NCI-H526 (cell line): ENCODE results near the gene CD200R1L.
"Not testable (repeated sequence)": the region's sequence is repeated elsewhere in the genome, so short reads cannot be mapped to it uniquely, and the experiment has no call there.

ENCODE experiments used
- DNase-seq, 2 experiments: peaks; one replicate each; lab custom pipeline; 2025; lab: John Stamatoyannopoulos, UW

Gene CD200R1L, protein sequence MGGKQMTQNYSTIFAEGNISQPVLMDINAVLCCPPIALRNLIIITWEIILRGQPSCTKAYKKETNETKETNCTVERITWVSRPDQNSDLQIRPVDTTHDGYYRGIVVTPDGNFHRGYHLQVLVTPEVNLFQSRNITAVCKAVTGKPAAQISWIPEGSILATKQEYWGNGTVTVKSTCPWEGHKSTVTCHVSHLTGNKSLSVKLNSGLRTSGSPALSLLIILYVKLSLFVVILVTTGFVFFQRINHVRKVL

DNA sequence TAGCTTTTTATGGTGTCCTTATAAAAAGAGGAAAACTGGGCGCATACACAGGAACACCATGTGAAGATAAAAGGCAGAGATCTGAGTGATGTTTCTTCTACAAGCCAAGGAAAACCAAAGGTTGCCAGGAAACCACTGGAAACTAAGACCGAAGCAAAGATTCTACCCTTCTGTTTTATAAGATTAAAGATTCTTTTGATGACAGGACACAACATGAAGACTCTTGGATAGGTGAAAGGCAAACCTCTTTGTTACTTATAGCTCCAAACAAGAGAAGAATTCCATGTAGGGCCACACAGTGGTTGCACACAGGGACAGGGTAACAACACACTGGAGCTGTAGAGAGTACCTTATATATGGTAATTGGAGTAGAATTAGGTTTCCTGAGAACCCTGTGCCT lies at the start of gene CD200R1L:
TSS of gene CD200R1L (minus strand) at position 101 of the 400 bp plus-strand sequence. CDS start 17,497 bp downstream, outside the sequence.
- no peak for DNase-seq

DNA sequence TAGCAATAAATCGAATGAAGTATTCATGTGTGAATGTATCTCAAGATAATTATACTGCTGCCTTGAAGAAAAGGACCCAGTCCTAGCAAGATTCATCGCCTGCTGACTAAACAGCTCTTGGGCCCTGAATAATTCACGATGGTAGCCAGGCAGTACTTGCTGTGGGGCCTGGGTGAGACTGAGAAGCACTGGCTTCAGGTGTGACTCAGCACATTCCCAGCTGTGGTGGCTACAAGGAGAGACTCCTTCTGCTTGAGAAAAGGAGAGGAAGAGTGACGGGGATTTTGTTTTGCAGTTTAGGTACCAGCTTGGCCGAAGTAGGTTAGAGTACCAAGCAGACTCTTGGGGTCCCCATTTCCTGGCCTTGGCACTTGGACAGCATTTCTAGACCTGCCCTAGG lies 47.6 kb upstream of the CD200R1L start:
- no peak for DNase-seq

DNA sequence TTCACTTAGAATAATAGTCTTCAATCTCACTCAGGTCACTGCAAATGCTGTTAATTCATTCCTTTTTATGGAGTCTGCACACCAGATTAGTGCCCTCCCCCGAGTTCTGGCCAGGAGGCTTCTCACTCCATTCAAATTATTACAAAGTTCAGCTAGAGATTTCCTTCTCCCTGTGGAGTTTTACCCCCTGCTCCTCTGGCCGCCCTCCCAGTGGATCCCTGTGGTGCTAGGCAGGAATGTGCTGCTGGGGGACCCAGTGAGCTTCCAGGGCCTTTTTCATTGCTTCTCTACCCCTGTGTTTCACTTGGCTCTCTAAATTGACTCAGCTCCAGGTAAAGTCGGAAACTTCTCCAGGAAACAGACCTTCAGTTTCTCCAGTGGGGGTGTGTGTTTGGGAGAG lies 42.7 kb upstream of the CD200R1L start:
- DNase-seq = no peak

DNA sequence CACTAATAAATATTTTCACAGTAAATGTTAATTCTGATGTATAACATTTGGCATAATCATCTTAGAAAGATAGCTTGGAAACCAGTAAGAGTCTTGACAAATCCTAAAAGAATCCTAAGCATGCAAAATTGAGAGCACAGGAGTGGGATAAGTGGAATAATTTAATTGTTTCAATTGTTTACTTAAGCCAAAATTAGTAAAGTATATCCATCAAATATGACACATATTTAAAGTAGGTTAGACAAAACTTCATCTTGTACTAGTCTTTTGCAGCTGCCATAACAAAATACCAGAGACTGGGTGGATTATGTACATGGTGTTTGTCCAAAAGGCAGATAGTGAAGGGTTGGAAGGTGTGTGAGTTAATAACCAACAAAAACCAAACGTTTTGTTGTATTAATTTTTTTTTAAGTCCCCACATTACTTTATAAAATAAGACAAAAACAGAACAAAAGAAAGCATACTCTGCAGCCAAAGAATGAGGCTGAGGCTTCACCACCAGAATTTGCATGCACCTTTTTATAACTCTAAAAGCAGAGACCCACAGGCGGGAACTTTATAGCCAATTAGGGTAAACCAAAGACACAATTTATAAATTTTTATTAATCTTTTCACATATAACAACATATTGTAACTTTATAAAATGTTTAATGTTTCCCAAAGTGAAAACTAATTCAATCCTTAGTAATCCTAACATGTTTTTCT lies 41.9 kb upstream of the CD200R1L start:
- no peak for DNase-seq

DNA sequence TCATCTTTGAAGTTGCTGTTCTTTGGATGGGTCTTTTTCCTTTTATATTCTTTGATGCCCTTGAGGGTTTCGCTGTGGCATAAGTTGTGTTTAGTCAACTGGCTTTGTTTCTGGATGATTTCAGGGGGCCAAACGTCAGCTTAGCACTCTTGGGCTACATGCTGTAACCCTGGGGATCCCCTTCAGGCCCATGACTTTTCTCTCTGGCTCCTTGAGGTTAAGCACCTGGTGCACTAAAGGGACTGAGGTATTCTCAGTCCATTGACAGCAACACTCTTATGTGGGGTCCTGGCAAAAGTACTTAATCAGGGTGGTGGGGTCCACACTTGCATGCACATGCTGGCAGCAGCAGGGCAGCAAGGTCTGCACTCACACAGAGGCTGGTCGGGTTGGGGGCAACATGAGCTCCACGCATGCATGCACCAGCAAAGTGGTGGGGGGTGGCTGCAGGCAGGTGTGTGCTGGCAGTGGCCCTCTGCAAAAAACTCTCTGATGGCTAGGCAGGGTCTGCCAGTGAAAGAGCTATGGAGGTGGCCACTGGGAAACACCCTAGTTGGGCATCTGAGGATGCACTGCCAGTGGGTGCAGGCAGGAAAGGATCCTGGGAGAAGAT lies 38.1 kb upstream of the CD200R1L start:
- no peak for DNase-seq

DNA sequence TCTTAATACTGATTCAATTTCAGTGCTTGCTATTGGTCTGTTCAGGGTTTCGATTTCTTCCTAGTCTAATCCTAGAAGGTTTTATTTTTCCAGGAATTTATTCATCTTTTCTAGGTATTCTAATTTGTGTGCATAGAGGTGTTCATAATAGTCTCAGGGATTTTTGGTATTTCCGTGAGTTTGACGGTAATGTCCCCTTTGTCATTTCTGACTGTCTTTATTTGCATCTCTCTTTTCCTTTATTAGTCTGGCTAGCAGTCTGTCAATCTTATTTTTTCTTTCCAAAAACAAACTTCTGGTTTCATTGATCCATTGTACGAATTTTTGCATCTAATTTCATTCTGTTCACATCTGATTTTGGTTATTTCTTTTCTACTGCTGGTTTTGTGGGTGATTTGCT lies 35.2 kb upstream of the CD200R1L start:
- no peak for DNase-seq

DNA sequence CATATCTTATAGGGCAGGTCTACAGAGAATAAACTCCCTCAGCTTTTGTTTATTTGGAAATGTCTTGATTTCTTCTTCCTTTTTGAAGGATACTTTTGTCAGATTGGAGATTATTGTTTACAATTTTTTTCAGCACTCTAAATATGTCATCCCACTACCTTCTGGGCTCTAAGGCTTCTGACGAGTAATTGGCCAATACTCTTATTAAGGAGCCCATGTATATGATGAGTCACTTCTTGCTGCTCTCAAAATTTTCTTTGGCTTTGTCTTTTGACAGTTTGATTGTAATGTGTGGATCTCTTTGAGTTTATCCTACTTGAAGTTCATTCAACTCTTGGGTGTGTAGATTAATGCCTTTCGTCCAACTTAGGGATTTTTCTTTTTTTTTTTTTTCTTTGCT lies 28.9 kb upstream of the CD200R1L start:
- no peak for DNase-seq

DNA sequence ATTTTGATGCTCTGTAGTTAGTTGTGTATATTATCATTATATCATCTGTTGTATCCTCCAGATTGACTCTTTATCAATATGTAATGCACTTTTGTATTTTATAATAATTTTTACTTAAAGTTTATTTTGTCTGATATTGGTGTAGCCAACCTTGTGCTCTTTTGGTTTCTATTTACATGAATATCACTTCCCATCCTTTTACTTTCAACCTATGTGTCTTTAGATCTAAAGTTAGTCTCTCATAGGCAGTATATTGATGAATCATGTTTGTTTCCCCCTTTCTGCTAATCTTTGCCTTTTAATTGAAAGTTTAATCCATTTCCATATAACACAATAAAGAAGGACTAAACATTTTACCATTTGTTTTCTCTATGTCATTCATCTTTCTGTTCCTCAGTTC lies 28.1 kb upstream of the CD200R1L start:
- no peak for DNase-seq

DNA sequence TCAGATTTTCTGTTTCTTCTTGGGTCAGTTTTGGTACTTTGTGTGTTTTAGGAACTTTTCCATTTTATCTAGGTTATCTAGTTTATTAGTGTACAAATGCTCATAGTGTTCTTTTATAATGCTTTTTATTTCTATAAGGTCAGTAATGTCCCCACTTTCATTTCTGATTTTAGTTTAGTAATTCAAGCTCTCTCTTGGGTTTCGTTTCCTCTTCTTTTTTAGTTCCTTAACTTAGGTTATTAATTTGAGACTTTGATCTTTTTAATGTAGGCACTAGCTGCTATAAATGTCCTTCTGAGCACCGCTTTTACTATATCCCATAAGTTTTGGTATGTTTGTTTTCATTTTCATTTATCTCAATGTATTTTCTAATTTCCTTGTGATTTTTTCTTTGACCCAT lies 27.0 kb upstream of the CD200R1L start:
- DNase-seq = no peak

DNA sequence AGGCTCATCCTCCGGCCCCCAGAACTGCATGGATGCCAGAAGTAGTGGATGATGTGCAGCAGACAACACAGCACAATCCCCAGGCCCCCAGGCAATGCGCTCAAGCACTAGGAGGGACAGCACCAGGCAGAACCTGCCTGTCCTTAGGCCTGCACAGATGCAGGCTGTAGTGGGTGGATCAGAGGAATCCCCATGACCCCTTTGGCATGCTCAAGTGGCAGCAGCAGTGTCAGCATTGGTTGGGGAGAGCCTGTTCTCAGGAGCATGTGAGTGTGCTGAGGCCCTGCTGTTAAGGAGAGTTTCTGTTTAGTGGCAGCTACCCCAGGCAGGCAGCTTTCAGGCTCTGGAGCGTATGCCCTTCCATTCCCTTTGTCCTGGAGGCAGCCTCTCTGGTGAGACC lies 25.1 kb upstream of the CD200R1L start:
- no peak for DNase-seq

DNA sequence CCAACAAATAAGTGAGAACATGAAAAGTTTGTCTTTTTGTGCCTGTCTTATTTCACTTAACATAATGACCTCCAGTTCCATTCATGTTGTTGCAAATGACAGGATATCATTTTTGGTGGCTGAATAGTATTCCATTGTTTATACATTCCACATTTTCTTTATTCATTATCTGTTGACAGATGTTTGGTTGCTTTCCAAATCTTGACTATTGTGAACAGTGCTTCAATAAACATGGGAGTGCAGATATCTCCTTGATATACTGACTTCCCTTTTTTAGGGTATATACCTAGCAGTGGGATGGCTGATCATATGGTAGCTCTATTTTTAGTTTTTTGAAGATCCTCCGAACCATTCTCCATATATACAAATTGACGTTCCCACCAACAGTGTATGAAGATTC lies 19.1 kb upstream of the CD200R1L start:
- no peak for DNase-seq

DNA sequence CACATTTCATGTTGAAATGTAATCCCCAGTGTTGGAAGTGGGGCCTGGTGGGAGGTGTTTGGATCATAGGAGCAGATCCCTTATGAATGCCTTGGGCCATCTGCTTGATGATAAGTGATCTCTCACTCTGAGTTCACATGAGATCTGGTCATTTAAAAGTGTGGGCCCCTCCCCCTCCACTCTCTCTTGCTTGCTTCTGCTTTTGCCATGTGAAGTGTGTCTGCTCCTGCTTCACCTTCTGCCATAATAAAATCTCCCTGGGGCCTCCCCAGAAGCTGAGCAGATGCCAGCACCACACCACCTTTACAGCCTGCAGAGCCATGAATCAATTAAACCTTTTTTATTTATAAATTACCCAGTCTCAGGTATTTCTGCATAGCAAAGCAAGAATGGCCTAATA lies 14.2 kb upstream of the CD200R1L start:
- no peak for DNase-seq

DNA sequence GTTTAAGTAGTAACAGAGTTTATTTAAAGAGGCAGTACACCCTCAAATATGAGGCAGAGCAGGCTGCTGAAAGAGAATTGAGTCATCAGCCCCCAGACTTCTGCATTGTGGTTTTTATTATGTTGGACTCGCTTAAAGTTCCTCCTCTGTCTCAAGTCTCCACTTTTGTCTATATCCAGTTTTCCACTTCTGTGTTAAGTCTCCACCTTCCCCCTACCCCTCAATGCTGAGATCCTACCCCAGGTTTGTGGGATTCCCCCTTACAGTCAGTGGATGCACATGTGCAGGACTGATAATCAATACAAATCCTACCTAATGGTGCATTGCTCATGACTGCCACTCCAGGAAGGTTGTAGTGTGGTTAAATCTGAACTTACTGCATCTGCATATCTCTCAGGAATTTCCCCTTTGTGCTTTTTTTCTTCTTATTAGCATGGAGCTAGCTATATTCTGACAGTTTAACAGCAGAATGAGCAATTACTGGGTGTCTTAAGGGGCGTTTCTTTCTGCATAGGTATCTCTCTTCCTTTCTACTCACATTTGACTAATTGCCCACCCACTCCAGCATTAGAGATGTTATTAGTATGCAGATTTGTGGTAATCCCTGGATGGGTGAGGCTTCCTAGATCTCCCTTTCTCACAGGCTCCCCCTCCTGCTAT lies 11.9 kb upstream of the CD200R1L start:
- DNase-seq = no peak

DNA sequence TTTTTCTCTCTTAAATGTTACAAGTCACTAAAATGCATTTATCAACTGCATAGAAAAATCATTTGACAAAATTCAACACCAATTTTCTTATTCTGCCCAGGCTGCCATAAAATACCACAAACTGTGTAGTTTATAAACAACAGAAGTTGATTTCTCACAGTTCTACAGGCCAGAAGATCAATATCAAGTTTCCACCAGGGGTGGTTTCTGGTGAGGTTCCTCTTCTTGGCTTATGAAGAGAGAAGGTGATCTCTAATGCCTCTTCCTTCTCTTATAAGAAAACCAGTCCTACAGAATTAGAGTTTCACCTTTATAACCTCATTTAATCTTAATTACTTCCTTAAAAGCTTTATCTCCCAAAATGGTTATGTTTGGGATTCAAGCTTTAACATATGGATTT lies 10.9 kb upstream of the CD200R1L start:
- no peak for DNase-seq

DNA sequence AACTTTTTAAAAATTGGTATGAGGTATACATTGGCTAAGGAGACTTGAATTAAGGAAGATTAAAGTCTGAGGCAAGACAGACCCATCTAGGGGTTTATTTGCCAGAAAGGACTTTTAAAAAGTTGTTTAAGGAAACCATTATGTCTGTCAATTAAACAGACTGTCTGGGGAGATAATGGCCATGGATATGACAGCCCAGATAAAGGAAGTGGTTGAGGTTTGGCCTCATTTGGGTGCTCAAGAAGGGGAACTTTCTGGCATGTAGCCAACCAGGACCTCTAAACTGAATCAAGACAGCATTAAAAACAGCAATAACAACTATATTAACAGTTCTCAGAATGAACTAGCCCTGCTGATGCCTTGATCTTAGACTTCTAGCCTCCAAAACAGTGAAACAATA lies 9.9 kb upstream of the CD200R1L start:
- no peak for DNase-seq

DNA sequence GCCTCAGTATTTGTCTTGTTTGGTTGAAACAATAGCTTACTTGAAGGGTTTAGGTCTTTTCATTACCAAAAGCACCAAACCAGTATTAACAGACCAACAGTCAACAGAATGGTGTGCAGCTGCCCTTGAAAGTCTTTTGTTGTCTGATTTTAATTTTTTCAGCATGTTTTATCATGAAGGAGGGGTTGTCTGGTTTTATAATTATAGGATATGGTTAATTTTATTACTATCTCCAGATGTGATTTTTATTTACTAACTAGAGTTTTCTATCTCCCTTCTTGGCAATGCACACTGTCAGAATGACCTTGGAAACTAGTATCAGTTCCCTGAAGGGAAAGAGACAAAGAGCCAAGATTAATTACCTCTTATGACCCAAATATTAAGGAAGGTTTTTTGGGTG lies 9.2 kb upstream of the CD200R1L start:
- DNase-seq = no peak

DNA sequence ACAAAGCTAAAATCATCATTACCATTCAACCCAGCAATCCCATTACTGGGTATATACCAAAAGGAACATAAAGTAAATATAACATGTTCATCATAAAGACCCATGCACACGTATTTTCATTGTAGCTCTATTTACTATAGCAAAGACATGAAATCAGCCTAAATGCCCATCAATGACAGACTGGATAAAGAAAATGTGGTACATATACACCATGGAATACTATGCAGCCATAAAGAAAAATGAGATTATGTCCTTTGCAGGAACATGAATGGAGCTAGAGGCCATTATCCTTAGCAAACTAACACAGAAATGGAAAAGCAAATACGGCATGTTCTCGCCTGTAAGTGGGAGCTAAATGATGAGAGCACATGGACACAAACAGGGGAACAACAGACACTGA lies 8.4 kb upstream of the CD200R1L start:
- not testable (repeated sequence) for DNase-seq

DNA sequence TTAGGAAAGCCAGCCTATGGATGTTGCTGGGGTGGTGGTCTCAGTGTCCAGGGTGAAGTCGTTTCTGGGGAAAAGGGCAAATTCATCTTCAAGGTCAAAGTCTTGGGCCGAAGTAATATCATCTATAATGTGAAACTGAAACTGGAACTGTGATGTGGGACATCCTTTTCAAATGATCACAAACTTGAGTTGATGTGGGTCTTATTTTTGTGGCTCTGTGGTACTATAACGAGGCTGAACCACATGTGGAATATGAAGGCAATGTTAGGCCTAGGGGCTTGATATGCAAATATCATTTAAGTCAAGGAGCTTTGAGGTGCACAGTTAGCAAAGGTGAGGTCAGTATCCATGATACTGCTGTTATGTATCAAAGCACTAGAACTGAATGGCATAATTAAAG lies 1.5 kb upstream of the CD200R1L start:
- DNase-seq = no peak

DNA sequence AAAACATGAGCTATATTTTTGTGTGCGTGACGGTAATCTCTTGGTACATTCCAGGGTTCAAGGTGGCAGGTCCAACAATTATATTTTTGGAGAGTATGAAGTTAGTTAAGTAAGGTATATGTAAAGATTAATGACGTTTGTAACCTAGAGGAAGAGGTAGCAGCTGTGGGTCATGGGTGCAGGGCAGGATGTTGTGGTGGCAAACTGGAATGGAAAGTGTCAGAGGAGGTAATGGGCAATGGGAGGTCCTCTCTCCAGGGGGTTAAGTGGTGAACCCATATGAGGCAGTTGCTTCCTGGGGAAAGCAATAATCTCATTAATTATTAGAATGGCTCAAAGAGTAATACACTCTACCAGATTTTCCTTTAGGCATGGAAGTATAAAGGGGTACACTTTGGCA lies 1.0 kb upstream of the CD200R1L start:
- DNase-seq = no peak

DNA sequence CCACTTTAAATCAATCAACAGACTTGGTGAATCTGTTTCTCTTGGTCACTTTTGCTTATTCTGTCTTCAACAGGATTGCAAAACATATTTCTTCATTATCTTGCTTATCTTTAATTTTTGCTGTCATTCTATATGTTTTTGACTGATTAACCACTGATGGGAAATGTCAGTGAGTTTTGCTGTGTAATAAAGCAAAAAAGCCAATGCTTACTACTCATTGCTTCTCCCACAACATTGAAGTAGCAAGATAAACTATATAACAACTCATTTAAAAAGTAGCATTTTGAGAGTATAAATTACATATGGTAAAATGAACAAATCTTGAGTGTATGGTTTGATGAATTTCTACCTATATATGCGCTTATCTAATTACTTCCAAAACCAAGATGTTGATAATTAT lies 892 bp downstream of the CD200R1L start:
- DNase-seq = no peak

DNA sequence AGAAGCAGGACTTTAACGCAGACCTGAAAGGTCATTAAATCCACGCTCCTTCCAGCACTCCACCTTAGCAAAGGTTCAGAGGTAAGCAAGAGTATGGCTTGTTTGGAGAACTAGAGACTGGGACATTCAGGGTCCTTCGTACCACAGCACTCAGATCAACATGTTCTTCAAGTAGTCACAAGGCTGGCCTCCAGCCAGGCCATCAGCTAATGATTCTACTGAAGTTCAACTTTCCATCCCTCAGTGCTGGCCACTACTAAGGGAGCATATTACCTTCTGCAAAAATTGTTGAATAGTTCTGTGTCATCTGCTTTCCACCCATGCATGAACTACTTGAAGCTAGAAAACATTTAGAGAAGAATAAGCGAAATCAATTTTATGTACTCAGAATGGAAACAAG lies 17.6 kb downstream of the CD200R1L start:
- DNase-seq = no peak

DNA sequence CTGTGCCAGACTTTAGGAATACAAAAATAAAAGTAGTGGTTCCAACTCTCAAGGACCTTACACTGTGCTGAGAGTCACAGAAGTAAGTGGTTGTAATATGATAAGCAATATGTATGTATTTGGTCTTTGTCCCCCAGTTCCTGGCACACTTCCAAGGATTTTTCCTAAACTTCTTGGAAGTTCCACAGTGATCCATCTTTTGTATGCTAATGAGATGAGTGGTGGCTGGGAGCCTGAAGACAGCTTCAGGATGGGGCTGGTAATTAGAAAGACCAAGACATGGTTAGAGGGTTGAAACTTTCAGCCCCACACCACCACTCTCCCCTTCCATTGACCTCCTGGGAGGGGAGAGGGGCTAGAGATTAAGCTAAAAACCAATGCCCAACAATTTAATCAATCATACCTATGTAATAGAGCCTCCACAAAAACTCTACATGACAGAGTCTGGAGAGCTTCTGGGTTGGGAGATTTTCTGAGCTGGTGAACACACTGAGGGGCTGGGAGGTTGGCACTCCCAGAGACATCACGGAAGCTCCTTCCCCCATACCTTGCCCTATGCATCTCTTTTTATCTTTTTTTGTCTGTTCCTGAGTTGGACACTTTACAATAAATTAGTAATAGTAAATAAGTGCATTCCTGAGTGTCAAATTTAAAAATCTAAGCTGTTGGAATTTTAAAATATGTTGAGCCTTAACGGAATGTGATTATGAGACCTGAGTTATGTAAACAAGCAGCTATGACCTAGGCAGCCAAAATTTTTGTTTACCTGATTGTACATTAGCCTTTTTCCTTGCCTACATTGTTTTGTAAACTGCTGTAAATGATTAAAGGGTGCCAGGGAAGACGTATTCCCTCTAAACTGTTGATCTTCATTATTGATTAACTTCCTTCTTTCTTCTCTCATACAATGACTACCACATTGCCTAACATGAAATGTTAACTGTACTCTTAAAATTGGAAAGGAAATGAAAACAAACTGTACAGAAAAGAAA lies 24.3 kb downstream of the CD200R1L start:
- DNase-seq = no peak
